Liver (tissue), 9 donors: ENCODE results near the gene ZNF605. TPM values are rescaled to one million over a fixed set of nuclear protein-coding genes. Genes with fewer than 3 reads are reported as not detected.

Experiments used
- DNase-seq: peaks from one replicate; pipeline ENCODE4 v3.0.0-alpha.2; 2017; ENCODE audit warnings: low spot score
- H3K27ac ChIP-seq, 2 donors: one replicate each; pipeline ENCODE4 v1.7.0; 2013; ENCODE audit warnings: inconsistent platforms in 2 of 2, low read length in 2 of 2, control low read depth in 1 of 2, low read depth in 1 of 2, mild to moderate bottlenecking in 1 of 2
- H3K27me3 ChIP-seq, 4 donors: one replicate each; pipeline versions ENCODE4 v1.6.1 to v1.7.0; 2013; ENCODE audit warnings: low read length in 3 of 4, inconsistent platforms in 1 of 4, mild to moderate bottlenecking in 1 of 4, moderate library complexity in 1 of 4; ENCODE audit not compliant: control insufficient read depth in 4 of 4, insufficient read depth in 4 of 4
- H3K36me3 ChIP-seq, 4 donors: one replicate each; pipeline versions ENCODE4 v1.6.1 to v1.7.0; 2013; ENCODE audit warnings: low read length in 3 of 4, mild to moderate bottlenecking in 3 of 4, low read depth in 1 of 4, moderate library complexity in 1 of 4; ENCODE audit not compliant: control insufficient read depth in 4 of 4, insufficient read depth in 3 of 4
- H3K4me1 ChIP-seq, 4 donors: one replicate each; pipeline versions ENCODE4 v1.6.1 to v1.7.0; 2013; ENCODE audit warnings: low read length in 3 of 4, mild to moderate bottlenecking in 3 of 4, moderate library complexity in 1 of 4; ENCODE audit not compliant: control insufficient read depth in 4 of 4, insufficient read depth in 4 of 4
- H3K4me3 ChIP-seq, 3 donors: one replicate each; pipeline versions ENCODE4 v1.6.1 to v1.7.0; 2013; ENCODE audit warnings: low read length in 3 of 3, control low read depth in 1 of 3, low read depth in 1 of 3, mild to moderate bottlenecking in 1 of 3
- H3K9ac ChIP-seq, 2 donors: one replicate each; pipeline ENCODE4 v1.7.0; 2013; ENCODE audit warnings: low read length in 2 of 2, mild to moderate bottlenecking in 2 of 2, moderate library complexity in 2 of 2, control low read depth in 1 of 2, low read depth in 1 of 2
- H3K9me3 ChIP-seq, 4 donors: one replicate each; pipeline versions ENCODE4 v1.6.1 to v1.7.0; 2013; ENCODE audit warnings: low read length in 3 of 4; ENCODE audit not compliant: control insufficient read depth in 4 of 4
- ATF3 ChIP-seq: IDR thresholded peaks from 2 replicates; pipeline ENCODE4 v1.6.1; 2016; ENCODE audit warnings: antibody characterized with exemption
- EGR1 ChIP-seq, 2 donors: IDR thresholded peaks; 2 replicates each; pipeline ENCODE4 v1.6.1; 2016 to 2018; ENCODE audit warnings: antibody characterized with exemption in 2 of 2, low read depth in 2 of 2
- FOXA1 ChIP-seq: IDR thresholded peaks from 2 replicates; pipeline ENCODE4 v1.6.1; 2016; ENCODE audit warnings: antibody characterized with exemption
- FOXA2 ChIP-seq: IDR thresholded peaks from 2 replicates; pipeline ENCODE4 v1.6.1; 2016; ENCODE audit warnings: antibody characterized with exemption
- GABPA ChIP-seq, 2 donors: IDR thresholded peaks in 1 of 2; conservative IDR thresholded peaks in 1 of 2; 2 replicates each; pipeline ENCODE4 v1.6.1; 2016; ENCODE audit warnings: antibody characterized with exemption in 2 of 2, mild to moderate bottlenecking in 1 of 2, moderate library complexity in 1 of 2
- HNF4A ChIP-seq, 2 donors: conservative IDR thresholded peaks; 2 replicates each; pipeline ENCODE4 v1.6.1; 2016; ENCODE audit warnings: antibody characterized with exemption in 2 of 2, mild to moderate bottlenecking in 2 of 2
- HNF4G ChIP-seq: IDR thresholded peaks from 2 replicates; pipeline ENCODE4 v1.6.1; 2016; ENCODE audit warnings: antibody characterized with exemption
- JUND ChIP-seq, 2 donors: IDR thresholded peaks; 2 replicates each; pipeline ENCODE4 v1.6.1; 2016; ENCODE audit warnings: antibody characterized with exemption in 2 of 2
- MAX ChIP-seq: IDR thresholded peaks from 2 replicates; pipeline ENCODE4 v1.6.1; 2016; ENCODE audit warnings: antibody characterized with exemption
- NR2F2 ChIP-seq: IDR thresholded peaks from 2 replicates; pipeline ENCODE4 v1.6.1; 2016; ENCODE audit warnings: antibody characterized with exemption
- RAD21 ChIP-seq, 2 donors: IDR thresholded peaks; 2 replicates each; pipeline ENCODE4 v1.6.1; 2016; ENCODE audit warnings: antibody characterized with exemption in 2 of 2, mild to moderate bottlenecking in 2 of 2
- REST ChIP-seq: IDR thresholded peaks from 2 replicates; pipeline ENCODE4 v1.6.1; 2016; ENCODE audit warnings: antibody characterized with exemption, mild to moderate bottlenecking
- RXRA ChIP-seq, 2 donors: IDR thresholded peaks; 2 replicates each; pipeline ENCODE4 v1.6.1; 2017 to 2018; ENCODE audit warnings: antibody characterized with exemption in 2 of 2, mild to moderate bottlenecking in 1 of 2
- SP1 ChIP-seq: IDR thresholded peaks from 2 replicates; pipeline ENCODE4 v1.6.1; 2018; ENCODE audit warnings: antibody characterized with exemption, mild to moderate bottlenecking
- TAF1 ChIP-seq: conservative IDR thresholded peaks from 2 replicates; pipeline ENCODE4 v1.6.1; 2016; ENCODE audit warnings: antibody characterized with exemption, mild to moderate bottlenecking
- YY1 ChIP-seq: IDR thresholded peaks from 2 replicates; pipeline ENCODE4 v1.6.1; 2016; ENCODE audit warnings: antibody characterized with exemption, mild to moderate bottlenecking
- ZBTB33 ChIP-seq: IDR thresholded peaks from 2 replicates; pipeline ENCODE4 v1.6.1; 2016; ENCODE audit warnings: antibody characterized with exemption
- WGBS: extraction: QIAGEN DNeasy Blood & Tissue Kit; methylation state at CpG from one replicate; pipeline ENCODE4 v1.1.7; 2013; 5-methylcytosine and 5-hydroxymethylcytosine counted together
- polyA plus RNA-seq, 2 donors: library from polyadenylated mRNA; stranded (reverse) in 1 of 2; unstranded in 1 of 2; fragments of 200-250 nt in 1 of 2; fragments of >200 nt in 1 of 2; fragmentation: Nextera tagmentation in 1 of 2; extraction: Ambion mirVana in 1 of 2; gene quantifications; one replicate each; pipeline versions ENCODE4 v1.2.1 to v1.2.3, GENCODE V29; 2013 to 2015
- total RNA-seq, 2 donors: library from RNA; depleted of rRNA; stranded (reverse); fragments of >200 nt; gene quantifications; one replicate each; pipeline ENCODE4 v1.2.3, GENCODE V29; 2014
- TF ChIP-seq, protein P1 (sequence below): fragments of 150-350 bp; IDR thresholded peaks from 2 replicates; pipeline ENCODE4 v1.5.1; 2017; ENCODE audit warnings: improper control_type of control experiment, low read depth, low read length; ENCODE audit not compliant: missing input control
- donor health status: healthy.
- donor health status: healthy.
- donor health status: healthy.
- donor health status: healthy.
- donor health status: healthy.

Gene ZNF605
- total and polyA plus RNA-seq, 4 donors, result 1.2 to 9.5 (median 3.6) TPM

DNA sequence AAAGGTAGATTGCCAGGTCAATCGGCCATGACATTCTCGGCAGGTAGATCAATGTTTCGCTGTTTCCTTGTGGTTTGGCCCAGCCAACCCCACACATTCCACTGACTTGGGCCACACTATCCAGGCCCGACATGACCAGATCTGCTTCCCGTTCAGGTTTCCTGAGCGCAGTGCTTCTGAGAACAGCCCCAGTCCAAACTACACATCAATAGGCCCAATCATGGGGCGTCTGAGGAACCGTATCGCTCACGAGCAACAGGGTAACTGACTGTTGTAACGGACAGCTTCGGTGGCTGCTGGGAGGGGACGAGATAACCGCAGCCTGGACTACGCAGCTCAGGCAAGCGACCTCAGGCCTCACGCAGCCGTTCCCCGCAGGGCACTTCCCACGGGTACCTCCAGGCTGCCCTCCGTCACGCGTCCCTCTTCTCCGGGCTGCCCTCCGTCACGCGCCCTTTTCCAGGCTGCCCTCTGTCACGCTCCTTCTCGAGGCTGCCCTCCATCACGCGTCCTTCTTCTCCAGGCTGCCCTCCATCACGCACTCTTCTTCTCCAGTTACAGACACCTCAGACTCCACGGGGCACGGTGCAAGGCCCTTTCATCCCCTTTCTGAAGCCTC is 14.7 kb downstream of the ZNF605 start:
- peaks cover 15 to 55% (median 44%) of the 10 kb centered on the region in 4 donors for H3K36me3 ChIP-seq
- TF ChIP-seq RAD21 (IDR thresholded peaks at IDR 0.05) (no peak), JUND (IDR thresholded peaks at IDR 0.05) (no peak), ATF3 (no peak), EGR1 (IDR thresholded peaks at IDR 0.05; ENCODE audit: low read depth in 2 of 2) (no peak), SP1 (no peak), REST (no peak), RXRA (IDR thresholded peaks at IDR 0.05) (no peak), ZBTB33 (no peak), HNF4G (no peak), HNF4A (conservative IDR thresholded peaks at IDR 0.05) (no peak), FOXA1 (no peak), TAF1 (no peak), GABPA (IDR thresholded peaks at IDR 0.05 in 1 of 2, conservative IDR thresholded peaks at IDR 0.05 in 1 of 2) (no peak), NR2F2 (no peak), FOXA2 (no peak), YY1 (no peak), MAX (no peak)
- TF ChIP-seq, protein P1, sequence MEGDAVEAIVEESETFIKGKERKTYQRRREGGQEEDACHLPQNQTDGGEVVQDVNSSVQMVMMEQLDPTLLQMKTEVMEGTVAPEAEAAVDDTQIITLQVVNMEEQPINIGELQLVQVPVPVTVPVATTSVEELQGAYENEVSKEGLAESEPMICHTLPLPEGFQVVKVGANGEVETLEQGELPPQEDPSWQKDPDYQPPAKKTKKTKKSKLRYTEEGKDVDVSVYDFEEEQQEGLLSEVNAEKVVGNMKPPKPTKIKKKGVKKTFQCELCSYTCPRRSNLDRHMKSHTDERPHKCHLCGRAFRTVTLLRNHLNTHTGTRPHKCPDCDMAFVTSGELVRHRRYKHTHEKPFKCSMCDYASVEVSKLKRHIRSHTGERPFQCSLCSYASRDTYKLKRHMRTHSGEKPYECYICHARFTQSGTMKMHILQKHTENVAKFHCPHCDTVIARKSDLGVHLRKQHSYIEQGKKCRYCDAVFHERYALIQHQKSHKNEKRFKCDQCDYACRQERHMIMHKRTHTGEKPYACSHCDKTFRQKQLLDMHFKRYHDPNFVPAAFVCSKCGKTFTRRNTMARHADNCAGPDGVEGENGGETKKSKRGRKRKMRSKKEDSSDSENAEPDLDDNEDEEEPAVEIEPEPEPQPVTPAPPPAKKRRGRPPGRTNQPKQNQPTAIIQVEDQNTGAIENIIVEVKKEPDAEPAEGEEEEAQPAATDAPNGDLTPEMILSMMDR, result no peak
- H3K27me3 ChIP-seq, result no peaks in the 10 kb centered on the region
- 95% methylated on average over 34 of the region's 34 CpGs for WGBS
- DNase-seq, result no peak
- no peaks in the 10 kb centered on the region for H3K4me1 ChIP-seq
- H3K27ac ChIP-seq, result no peak overlapping the region
- H3K9ac ChIP-seq, result no peak overlapping the region
- H3K4me3 ChIP-seq, result peak overlapping the region in 2 of 3 donors; percentile 46 to 56
- peaks cover 49 to 68% (median 57%) of the 10 kb centered on the region in 4 donors for H3K9me3 ChIP-seq
